ENCODE measurements around the gene BGN. TPM values are rescaled to one million over a fixed set of nuclear protein-coding genes. Genes with fewer than 3 reads are reported as not detected.
A peak's percentile ranks its signal among the peaks of the same experiment; 100 is the strongest.

BGN gene
- total and polyA plus RNA-seq, 12 donors, result 38.7 to 202 (median 68.0) TPM

GRCh38 chrX:153462291-153462690 is 32.5 kb upstream of the BGN start:
- peaks cover 0 to 27% (median 0%) of the 10 kb centered on the region in 9 donors for H3K36me3 ChIP-seq
- peaks cover 0 to 6% (median 0%) of the 10 kb centered on the region in 9 donors for H3K4me1 ChIP-seq
- DNase-seq (no peak), ATAC-seq (no peak)
- H3K27me3 ChIP-seq, result peaks cover 0 to 9% (median 0%) of the 10 kb centered on the region in 7 donors
- no peak overlapping the region for H3K27ac ChIP-seq
- no peaks in the 10 kb centered on the region for H3K9me3 ChIP-seq
- intact Hi-C loops (cut with DNase I), result loop anchor here in 2 of 10 donors (5.0 kb wide), 1 partner anchor 45 kb away; no protein-coding TSS in a partner anchor
- no peak for TF ChIP-seq CTCF (IDR thresholded peaks at IDR 0.05)
- 93% methylated on average over 8 to 10 of the region's 10 CpGs for WGBS, 2 donors
- no peak overlapping the region for H3K4me3 ChIP-seq

GRCh38 chrX:153463031-153463430 is 31.7 kb upstream of the BGN start:
- peaks cover 0 to 9% (median 0%) of the 10 kb centered on the region in 7 donors for H3K27me3 ChIP-seq
- H3K36me3 ChIP-seq, result peaks cover 0 to 28% (median 0%) of the 10 kb centered on the region in 9 donors
- WGBS, 2 donors, result 91 to 97% methylated on average over 6 of the region's 6 CpGs
- no peaks in the 10 kb centered on the region for H3K9me3 ChIP-seq
- TF ChIP-seq CTCF (IDR thresholded peaks at IDR 0.05), result no peak
- intact Hi-C loops (cut with DNase I), result loop anchor here in 2 of 10 donors (5.0 kb wide), 1 partner anchor 44 kb away; no protein-coding TSS in a partner anchor
- DNase-seq (no peak), ATAC-seq (no peak)
- H3K27ac ChIP-seq, result no peak overlapping the region
- no peak overlapping the region for H3K4me3 ChIP-seq
- peaks cover 0 to 6% (median 0%) of the 10 kb centered on the region in 9 donors for H3K4me1 ChIP-seq

DNA sequence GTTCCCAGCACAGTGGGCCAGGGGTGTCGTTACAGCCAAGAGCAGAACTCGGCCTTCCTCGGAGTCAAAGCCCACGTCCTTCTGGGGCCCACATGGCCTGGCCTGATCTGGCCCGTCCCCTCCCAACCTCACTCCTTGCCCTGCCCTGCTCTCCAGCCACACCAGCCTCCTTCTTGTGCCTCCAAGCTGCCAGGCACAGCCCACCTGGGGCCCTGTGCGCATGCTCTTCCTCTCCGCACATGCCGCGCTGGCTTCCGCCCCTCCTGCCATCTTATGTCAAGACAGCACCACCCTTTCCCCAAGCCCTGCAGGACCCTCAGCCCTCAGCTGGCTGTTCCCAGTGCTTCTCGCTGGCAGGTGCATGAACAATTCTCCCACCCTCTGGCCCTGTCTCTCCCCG is 31.2 kb upstream of the BGN start:
- DNase-seq (peak in 1 of 2 donors; percentile 2), ATAC-seq (no peak)
- TF ChIP-seq CTCF (IDR thresholded peaks at IDR 0.05), result no peak
- WGBS, 2 donors, result 82 to 98% methylated on average over 11 to 12 of the region's 12 CpGs
- intact Hi-C loops (cut with DNase I), result loop anchor here in 2 of 10 donors (5.0 kb wide), 1 partner anchor 44 kb away; no protein-coding TSS in a partner anchor
- H3K4me3 ChIP-seq, result no peak overlapping the region
- H3K9me3 ChIP-seq, result no peaks in the 10 kb centered on the region
- H3K27me3 ChIP-seq, result peaks cover 0 to 4% (median 0%) of the 10 kb centered on the region in 7 donors
- peaks cover 0 to 6% (median 0%) of the 10 kb centered on the region in 9 donors for H3K4me1 ChIP-seq
- H3K36me3 ChIP-seq, result peaks cover 0 to 32% (median 0%) of the 10 kb centered on the region in 9 donors
- no peak overlapping the region for H3K27ac ChIP-seq

DNA sequence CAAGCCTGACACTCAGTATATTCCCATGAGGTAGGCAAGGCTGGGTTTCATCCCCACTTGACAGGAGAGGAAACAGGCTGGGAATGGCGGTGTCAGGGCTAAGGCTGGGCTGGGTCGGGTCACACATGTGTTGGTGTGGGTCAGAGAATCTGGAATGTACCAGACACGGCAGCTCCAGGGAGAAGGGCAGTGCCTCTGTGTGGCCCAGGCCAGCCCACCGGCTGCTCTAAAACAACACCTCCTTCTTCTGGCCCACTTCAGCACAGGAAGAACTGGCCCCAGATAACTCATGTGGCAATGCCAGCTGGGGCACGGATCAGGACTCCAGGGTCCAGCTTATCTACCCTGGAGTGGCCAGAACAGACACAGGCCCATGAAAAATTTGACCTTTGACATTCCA is 30.7 kb upstream of the BGN start:
- DNase-seq (no peak), ATAC-seq (no peak)
- H3K27me3 ChIP-seq, result no peaks in the 10 kb centered on the region
- WGBS, 2 donors, result 76 to 80% methylated on average over 5 of the region's 5 CpGs
- no peak for TF ChIP-seq CTCF (IDR thresholded peaks at IDR 0.05)
- H3K4me3 ChIP-seq, result no peak overlapping the region
- peaks cover 0 to 32% (median 0%) of the 10 kb centered on the region in 9 donors for H3K36me3 ChIP-seq
- H3K4me1 ChIP-seq, result peaks cover 0 to 12% (median 3%) of the 10 kb centered on the region in 9 donors
- no peaks in the 10 kb centered on the region for H3K9me3 ChIP-seq
- intact Hi-C loops (cut with DNase I), result loop anchor here in 2 of 10 donors (5.0 kb wide), 1 partner anchor 43 kb away; no protein-coding TSS in a partner anchor
- H3K27ac ChIP-seq, result no peak overlapping the region
